ENCODE data around the gene SMAD2.

DNA sequence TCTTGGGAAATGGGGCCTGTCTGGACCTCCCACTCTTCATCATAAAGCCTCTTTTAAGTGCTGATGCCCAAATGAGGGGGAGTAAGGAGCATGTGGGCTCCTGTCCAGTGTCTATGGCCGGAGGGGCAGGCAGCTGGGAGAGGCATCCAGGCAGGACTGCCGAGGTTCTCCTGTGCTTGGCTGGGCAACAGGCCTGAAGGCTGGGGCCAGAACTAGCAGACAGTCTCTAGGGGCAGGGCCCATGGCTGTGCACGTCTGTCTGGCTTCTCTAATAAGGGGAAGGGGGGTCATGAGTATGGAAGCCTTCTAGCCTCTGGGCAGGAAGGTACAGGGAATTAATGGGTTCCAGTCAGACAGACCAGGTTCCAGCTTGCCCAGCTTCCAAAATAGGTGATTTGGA, 128.6 kb downstream of the SMAD2 start:
- TF ChIP-seq GATA2 (IDR thresholded peaks at IDR 0.05; ENCODE audit: low read depth, low read length) (no peak), GATA3 (IDR thresholded peaks at IDR 0.05; ENCODE audit: low read depth, low read length) (no peak)
